Measurements from ENCODE around the gene CNRIP1. TPM values are rescaled to one million over a fixed set of nuclear protein-coding genes. Genes with fewer than 3 reads are reported as not detected.

The CNRIP1 gene, protein sequence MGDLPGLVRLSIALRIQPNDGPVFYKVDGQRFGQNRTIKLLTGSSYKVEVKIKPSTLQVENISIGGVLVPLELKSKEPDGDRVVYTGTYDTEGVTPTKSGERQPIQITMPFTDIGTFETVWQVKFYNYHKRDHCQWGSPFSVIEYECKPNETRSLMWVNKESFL
- 2.2 to 2.9 TPM (median 2.3 TPM) in 5 replicates for total RNA-seq (2022; extraction: Qiagen RNA extraction; ENCODE audit: low read depth)

DNA sequence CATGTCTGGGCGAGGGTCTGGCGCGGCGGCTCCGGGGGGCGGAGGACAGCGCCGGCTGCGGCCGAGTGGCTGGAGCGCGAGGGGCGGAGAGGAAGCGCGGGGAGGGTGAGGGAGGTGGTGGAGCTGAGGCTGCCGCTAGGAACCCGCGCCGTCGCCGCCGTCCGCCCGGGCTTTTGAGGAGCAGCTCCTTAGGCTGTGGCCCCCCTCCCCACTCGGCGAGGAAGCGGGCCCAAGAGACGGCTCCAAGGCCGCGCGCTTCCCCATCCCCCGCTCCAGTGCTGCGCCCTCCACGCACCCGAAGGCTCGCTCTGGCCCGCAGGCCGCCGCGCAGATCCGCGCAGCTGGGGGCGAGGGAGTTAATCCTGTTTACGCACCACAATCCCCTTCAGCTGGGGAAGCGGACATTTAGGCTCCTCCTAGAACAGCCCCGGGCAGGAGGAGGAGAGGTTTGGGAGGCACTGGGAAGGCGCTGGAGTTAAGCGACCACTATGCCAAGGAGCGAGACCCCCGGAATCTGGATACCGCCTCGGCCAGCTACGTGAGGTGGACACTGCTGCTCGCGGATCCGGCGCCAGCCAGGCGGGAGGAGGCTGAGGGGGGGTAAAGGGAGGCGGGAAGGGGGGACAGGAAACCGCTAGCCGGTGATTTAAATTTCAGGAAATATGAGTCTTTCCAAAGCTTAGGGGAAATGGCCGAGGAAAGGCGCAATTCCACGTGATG lies at the start of gene CNRIP1:
CNRIP1 (minus strand) TSS at position 552 of the 720 bp plus-strand sequence; CDS start at position 3, 549 bp downstream.

DNA sequence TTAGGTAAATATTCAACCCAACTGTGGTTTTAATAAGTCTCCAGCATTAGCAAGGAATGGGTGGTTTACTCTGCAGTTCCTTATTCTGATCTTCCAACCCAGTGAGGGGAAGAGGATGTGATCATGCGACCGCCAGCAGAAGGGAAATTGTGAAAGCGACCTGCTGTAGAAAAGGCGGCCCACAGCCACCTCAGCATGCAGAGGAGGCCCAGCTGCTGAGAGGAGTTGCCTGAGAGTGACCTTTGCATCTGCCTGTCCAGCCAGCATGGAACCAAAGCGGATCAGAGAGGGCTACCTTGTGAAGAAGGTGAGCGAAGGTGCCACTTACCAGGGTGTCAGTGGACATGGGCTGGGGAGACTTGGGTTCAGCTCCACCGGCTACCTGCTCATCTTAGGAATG lies 45.3 kb upstream of the CNRIP1 start, which contains the start of gene PLEK:
PLEK (plus strand) TSS at position 196 of the 400 bp plus-strand sequence; CDS start at position 266, 70 bp downstream.

DNA sequence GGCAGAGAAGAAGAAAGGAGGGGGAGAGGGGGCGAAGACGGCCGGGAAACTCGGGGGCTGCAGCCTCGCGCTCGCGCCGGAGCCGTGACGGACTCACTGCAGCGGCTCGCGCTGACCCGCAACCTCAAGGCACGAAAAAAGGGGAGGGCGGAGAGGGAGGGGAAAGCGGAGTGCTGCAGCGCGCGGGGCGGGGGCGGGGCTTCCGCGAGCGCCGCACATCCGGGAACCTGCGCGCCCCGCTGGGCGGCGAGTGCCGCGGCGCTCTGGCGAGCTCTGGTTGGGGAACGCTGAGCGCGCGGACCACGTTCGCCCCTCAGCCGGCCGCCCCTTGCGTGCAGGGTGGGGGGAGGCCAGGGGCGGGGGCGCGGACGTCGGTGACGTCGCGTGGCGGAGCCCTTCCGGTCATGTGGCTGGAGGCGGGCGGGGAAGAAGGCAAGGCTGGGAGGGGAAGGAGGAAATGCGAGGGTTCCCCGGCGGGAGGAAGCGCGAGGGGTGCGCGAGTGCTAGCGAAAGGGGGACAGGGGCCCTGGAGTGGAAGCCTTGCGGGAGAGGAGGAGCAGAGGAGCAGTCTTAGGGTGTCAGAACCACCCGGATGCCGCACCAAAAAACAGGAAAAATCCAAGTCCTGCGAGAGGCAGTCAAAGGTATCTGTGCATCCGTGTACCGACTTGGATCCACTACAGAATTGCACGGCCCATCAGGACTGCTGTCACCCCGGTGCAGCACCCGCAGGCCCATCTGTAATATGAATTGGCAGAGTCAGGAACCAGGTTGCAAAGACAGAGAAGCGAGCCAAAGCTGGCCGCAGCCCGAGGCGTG lies 67.1 kb downstream of the CNRIP1 start, which contains the start of gene PPP3R1:
PPP3R1 (minus strand) TSS at position 133 of the 819 bp plus-strand sequence. CDS start 405 bp downstream, outside the sequence.

Other genes with a start within 250 kb of the CNRIP1 start
- gene PNO1, start 162.1 kb downstream of the CNRIP1 start, total RNA-seq (2022; extraction: Qiagen RNA extraction; ENCODE audit: low read depth): 53.9 to 60.6 TPM (median 59.6 TPM) in 5 replicates
- 63.2 to 84.8 TPM (median 75.7 TPM) in 5 replicates for gene PPP3R1, start 67.4 kb downstream of the CNRIP1 start, total RNA-seq (2022; extraction: Qiagen RNA extraction; ENCODE audit: low read depth)
- gene PLEK, start 45.3 kb upstream of the CNRIP1 start, total RNA-seq (2022; extraction: Qiagen RNA extraction; ENCODE audit: low read depth): not detected in 5 replicates
- gene FBXO48, start 147.3 kb upstream of the CNRIP1 start, total RNA-seq (2022; extraction: Qiagen RNA extraction; ENCODE audit: low read depth): 0.49 to 0.81 TPM (median 0.71 TPM) in 5 replicates
- 0.68 to 1.0 TPM (median 0.79 TPM) in 5 replicates for gene APLF, start 147.6 kb upstream of the CNRIP1 start, total RNA-seq (2022; extraction: Qiagen RNA extraction; ENCODE audit: low read depth)

Measured in A549 treated with DMSO at 1 μM for 4 hours (cell line).